Prostate gland (tissue), 2 donors: ENCODE results near the gene RBM24. TPM values are rescaled to one million over a fixed set of nuclear protein-coding genes. Genes with fewer than 3 reads are reported as not detected.

Experiments used
- DNase-seq: peaks from one replicate; pipeline ENCODE4 v3.0.0-alpha.2; 2019; ENCODE audit warnings: low spot score
- H3K27ac ChIP-seq, 2 donors: fragments of 200-600 bp; sonication (generic); 2 replicates each; pipeline ENCODE4 v1.5.1; 2017 to 2019
- H3K27me3 ChIP-seq: fragments of 200-600 bp; sonication (generic); replicated peaks from 2 replicates; pipeline ENCODE4 v1.5.1; 2019; ENCODE audit not compliant: insufficient read depth
- H3K36me3 ChIP-seq, 2 donors: fragments of 200-600 bp; sonication (generic); 1 replicate in 1 of 2; 2 replicates in 1 of 2; pipeline versions ENCODE4 v1.5.1 to v1.8.1; 2017 to 2019
- H3K4me1 ChIP-seq: fragments of 200-600 bp; sonication (generic); replicated peaks from 2 replicates; pipeline ENCODE4 v1.5.1; 2019
- H3K4me3 ChIP-seq, 2 donors: fragments of 200-600 bp; sonication (generic); 2 replicates each; pipeline ENCODE4 v1.5.1; 2017 to 2019
- H3K9me3 ChIP-seq: fragments of 200-600 bp; sonication (generic); 2 replicates; pipeline ENCODE4 v1.5.1; 2017
- CTCF ChIP-seq, 4 experiments: fragments of 200-600 bp in 2 of 4; fragments of 450-650 bp in 2 of 4; sonication (generic) in 2 of 4; IDR thresholded peaks; 1 replicate in 3 of 4; 2 replicates in 1 of 4; pipeline ENCODE4 v1.5.1; 2016 to 2019; ENCODE audit warnings: antibody characterized with exemption in 4 of 4, mild to moderate bottlenecking in 2 of 4, moderate library complexity in 2 of 4
- POLR2A ChIP-seq: fragments of 450-650 bp; IDR thresholded peaks from one replicate; pipeline ENCODE4 v1.6.1; 2016; ENCODE audit warnings: antibody characterized with exemption, mild to moderate bottlenecking
- POLR2AphosphoS5 ChIP-seq: sonication (generic); formaldehyde crosslinking; IDR thresholded peaks from one replicate; pipeline ENCODE4 v1.6.1; 2017; ENCODE audit warnings: antibody characterized with exemption
- WGBS: methylation state at CpG from one replicate; pipeline ENCODE4 v1.1.5; 2018; 5-methylcytosine and 5-hydroxymethylcytosine counted together
- intact Hi-C: fragments of 100-400 bp; cut with DNase I; formaldehyde crosslinking; loops from one replicate; pipeline ENCODE4 v1.14.2; 2022
- total RNA-seq, 2 donors: library from RNA; depleted of rRNA; stranded (reverse); fragments of >200 nt; gene quantifications; one replicate each; pipeline ENCODE4 v1.1.0, GENCODE V29; 2016

Gene RBM24
- total RNA-seq, 2 donors from 2014 or later = 4.4 to 13.8 TPM

DNA sequence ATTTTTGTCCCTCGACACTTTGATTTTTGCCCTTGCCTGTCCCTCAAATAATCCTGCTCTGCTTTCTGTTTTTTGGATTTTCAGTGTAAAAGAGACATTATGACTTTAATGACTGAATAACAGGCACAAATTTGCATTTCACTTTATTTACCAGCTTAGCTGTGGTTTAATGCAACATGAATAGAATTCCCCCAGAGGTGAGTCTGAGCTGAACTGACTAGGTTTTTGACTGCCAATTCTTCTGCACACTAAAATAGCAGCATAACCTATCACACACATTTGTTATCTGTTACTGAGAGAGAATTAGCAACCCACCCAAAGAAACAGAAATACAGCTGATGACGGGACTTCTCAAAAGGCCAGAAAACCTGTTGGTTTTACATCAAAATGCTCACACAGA is 3.9 kb upstream of the RBM24 start:
- 89% methylated on average over 2 of the region's 2 CpGs for WGBS
- H3K36me3 ChIP-seq = no peaks in the 10 kb centered on the region
- no peak overlapping the region for H3K4me3 ChIP-seq
- no peak for DNase-seq
- H3K4me1 ChIP-seq = no peaks in the 10 kb centered on the region
- intact Hi-C loops = no loop called here
- no peaks in the 10 kb centered on the region for H3K9me3 ChIP-seq
- no peaks in the 10 kb centered on the region for H3K27me3 ChIP-seq
- no peak overlapping the region for H3K27ac ChIP-seq
- no peak for TF ChIP-seq POLR2A
- no peak for TF ChIP-seq POLR2AphosphoS5

DNA sequence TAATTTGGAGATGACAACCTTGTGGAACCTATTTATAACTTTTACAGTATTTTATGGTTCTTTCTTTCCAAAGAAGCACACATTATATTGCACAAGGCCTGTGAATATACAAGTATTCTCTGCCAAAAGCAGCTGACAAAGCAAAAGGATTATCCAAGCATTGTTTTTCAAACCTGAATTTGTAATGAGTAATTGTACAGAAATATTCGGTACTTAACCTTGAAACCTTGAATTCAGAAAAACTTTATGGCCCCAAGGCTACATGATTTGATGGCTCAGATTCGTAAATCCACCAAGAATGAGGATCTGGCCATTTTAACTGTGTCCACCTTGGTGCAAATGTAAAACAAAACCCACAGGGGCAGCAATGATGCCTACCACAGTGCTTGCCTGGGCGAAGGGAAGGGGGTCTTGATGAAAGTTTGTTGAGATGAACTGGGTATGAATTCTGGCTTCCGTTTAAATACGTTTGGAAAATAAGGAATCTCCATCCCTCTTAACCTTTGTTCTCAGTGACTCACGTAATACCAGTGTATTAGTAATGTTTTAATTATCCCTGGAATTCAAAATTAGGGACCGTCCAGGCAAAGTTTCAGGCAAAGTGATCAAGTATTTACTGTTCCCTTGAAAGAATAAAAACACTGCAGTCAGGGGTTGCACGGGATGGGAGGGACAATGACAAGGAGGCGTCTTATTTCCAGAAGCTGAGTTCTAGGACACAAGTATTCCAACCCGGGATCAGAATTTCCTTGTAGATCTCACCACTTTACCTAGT is 2.7 kb upstream of the RBM24 start:
- intact Hi-C loops = no loop called here
- Histone ChIP-seq H3K4me1 (no peaks in the 10 kb centered on the region), H3K36me3 (no peaks in the 10 kb centered on the region), H3K27me3 (no peaks in the 10 kb centered on the region), H3K27ac (peak overlapping the region in 1 of 2 donors; percentile 19), H3K4me3 (no peak overlapping the region), H3K9me3 (no peaks in the 10 kb centered on the region)
- DNase-seq = no peak
- WGBS = 68% methylated on average over 10 of the region's 10 CpGs
- no peak for TF ChIP-seq POLR2A
- no peak for TF ChIP-seq CTCF (IDR thresholded peaks at IDR 0.05)
- TF ChIP-seq POLR2AphosphoS5 = no peak

DNA sequence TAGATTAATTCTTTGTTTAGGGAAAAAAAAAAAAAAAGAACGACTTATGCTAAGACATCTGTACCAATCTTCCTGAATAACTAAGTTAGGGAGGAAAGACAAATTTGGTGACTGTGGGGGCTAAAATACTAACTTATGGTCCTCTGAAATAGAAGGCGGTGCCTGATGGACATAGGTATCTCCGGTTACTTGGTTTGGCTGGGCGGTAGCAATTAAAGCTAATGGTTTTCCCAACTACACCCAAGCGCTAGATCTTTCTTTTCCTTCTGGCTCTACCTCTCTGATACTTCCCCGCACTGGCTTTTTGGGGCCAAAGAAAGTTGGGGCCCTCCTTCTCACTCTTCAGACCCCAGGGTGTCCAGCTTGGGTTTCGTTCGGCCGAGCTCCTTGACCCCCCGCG is 1.0 kb upstream of the RBM24 start:
- intact Hi-C loops = loop anchor here (2.0 to 10.0 kb wide), 5 partner anchors 68 to 302 kb away; partner anchors contain the start of gene CAP2
- no peak for TF ChIP-seq POLR2AphosphoS5
- no peak for TF ChIP-seq POLR2A
- Histone ChIP-seq H3K4me1 (no peaks in the 10 kb centered on the region), H3K27ac (peak overlapping the region; percentile 76 to 78), H3K27me3 (no peaks in the 10 kb centered on the region), H3K9me3 (no peaks in the 10 kb centered on the region), H3K4me3 (peak overlapping the region in 1 of 2 donors; percentile 59), H3K36me3 (no peaks in the 10 kb centered on the region)
- no peak for DNase-seq
- WGBS = 63% methylated on average over 8 of the region's 11 CpGs

DNA sequence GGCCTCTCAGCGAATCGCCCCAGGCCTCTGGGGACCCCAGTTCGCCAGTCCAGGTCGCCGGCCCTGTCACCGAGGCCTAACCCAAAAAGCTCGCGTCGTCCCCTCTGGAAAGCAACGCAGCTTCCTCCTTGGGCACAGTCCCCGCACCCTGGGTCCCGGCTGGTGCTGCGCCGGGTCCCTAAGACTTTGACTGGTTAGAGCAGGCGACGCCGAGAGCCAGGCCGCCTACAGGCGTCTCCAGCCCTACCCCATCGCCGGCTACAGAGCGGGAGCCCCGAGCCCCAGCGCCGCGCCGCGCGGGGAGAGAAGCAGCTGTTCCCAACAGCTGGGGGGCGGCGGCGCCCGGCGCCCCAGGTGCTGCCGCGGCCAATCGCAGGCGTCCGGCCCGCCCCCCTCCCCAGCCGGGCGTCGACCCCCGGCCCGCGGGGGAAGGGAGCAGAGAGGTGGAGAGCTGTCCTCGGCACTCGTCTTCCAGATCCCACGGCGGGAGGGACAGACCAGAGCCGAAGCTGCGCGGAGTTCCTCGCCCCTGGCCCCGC is 540 bp upstream of the RBM24 start:
- intact Hi-C loops = loop anchor here (2.0 to 10.0 kb wide), 5 partner anchors 68 to 302 kb away; partner anchors contain the start of gene CAP2
- H3K36me3 ChIP-seq = no peaks in the 10 kb centered on the region
- TF ChIP-seq CTCF (IDR thresholded peaks at IDR 0.05) (peak in 1 of 4 experiments; percentile 10), POLR2AphosphoS5 (no peak)
- WGBS = 11% methylated on average over 29 of the region's 55 CpGs
- no peaks in the 10 kb centered on the region for H3K9me3 ChIP-seq
- H3K27me3 ChIP-seq = no peaks in the 10 kb centered on the region
- peak overlapping the region; percentile 76 to 78 for H3K27ac ChIP-seq
- DNase-seq = no peak
- H3K4me3 ChIP-seq = peak overlapping the region; percentile 59 to 70
- H3K4me1 ChIP-seq = no peaks in the 10 kb centered on the region

- H3K4me1 ChIP-seq = no peaks in the 10 kb centered on the region
- no peaks in the 10 kb centered on the region for H3K27me3 ChIP-seq
- no peak for DNase-seq
- no peak for TF ChIP-seq CTCF (IDR thresholded peaks at IDR 0.05)
- TF ChIP-seq POLR2AphosphoS5 = no peak
- no peak for TF ChIP-seq POLR2A
- no peaks in the 10 kb centered on the region for H3K9me3 ChIP-seq
- H3K4me3 ChIP-seq = peak overlapping the region; percentile 59 to 70
- no peaks in the 10 kb centered on the region for H3K36me3 ChIP-seq
- WGBS = 1% methylated on average over 58 of the region's 77 CpGs
- intact Hi-C loops = loop anchor here (2.0 to 10.0 kb wide), 5 partner anchors 69 to 301 kb away; partner anchors contain the start of gene CAP2
- peak overlapping the region; percentile 76 to 78 for H3K27ac ChIP-seq
Observed at GRCh38 chr6:17281497-17282481, 628 bp downstream of the RBM24 start.
